CD4-positive, alpha-beta T cell (primary cell): ENCODE results near the gene SEC24D. TPM values are rescaled to one million over a fixed set of nuclear protein-coding genes. Genes with fewer than 3 reads are reported as not detected.

ENCODE experiments used
- ATAC-seq: fragments of 200-7000 bp; cut with Tn5 transposase; one replicate; pipeline ENCODE4 v1.10.0; 2022; ENCODE audit warnings: mild to moderate bottlenecking; ENCODE audit not compliant: poor library complexity
- CTCF ChIA-PET: fragments of 350-600 bp; sonication (Branson Sonifier 250); formaldehyde crosslinking; loops from one replicate; lab custom pipeline; 2021; ENCODE audit warnings: antibody characterized with exemption, inconsistent platforms; lab: Charles Lee
- POLR2A ChIA-PET: fragments of 350-600 bp; sonication (Branson Sonifier 250); formaldehyde crosslinking; loops from one replicate; lab custom pipeline; 2021; ENCODE audit warnings: antibody characterized with exemption, inconsistent platforms; lab: Charles Lee
- DNase-seq, 14 experiments: peaks; one replicate each; pipeline ENCODE4 v3.0.0-alpha.2; 2013 to 2020; ENCODE audit warnings: mixed read lengths in 2 of 14
- H3K27ac ChIP-seq, 2 donors: one replicate each; pipeline versions ENCODE4 v1.5.1 to v1.7.0; 2013; ENCODE audit warnings: low read length in 2 of 2, low read depth in 1 of 2, mild to moderate bottlenecking in 1 of 2
- H3K27me3 ChIP-seq, 2 experiments: 1 replicate in 1 of 2; 2 replicates in 1 of 2; pipeline versions ENCODE4 v1.6.1 to v1.7.0; 2013; ENCODE audit warnings: low read length in 2 of 2, control low read depth in 1 of 2, mild to moderate bottlenecking in 1 of 2, moderate library complexity in 1 of 2; ENCODE audit not compliant: insufficient read depth in 2 of 2, control insufficient read depth in 1 of 2
- H3K36me3 ChIP-seq: one replicate; pipeline ENCODE4 v1.6.1; 2013; ENCODE audit warnings: low read length, control low read depth; ENCODE audit not compliant: insufficient read depth
- H3K4me1 ChIP-seq: one replicate; pipeline ENCODE4 v1.6.1; 2013; ENCODE audit warnings: low read length, control low read depth; ENCODE audit not compliant: insufficient read depth
- H3K4me3 ChIP-seq: one replicate; pipeline ENCODE4 v1.5.1; 2013; ENCODE audit warnings: mild to moderate bottlenecking, low read length, moderate library complexity
- H3K9me3 ChIP-seq, 2 experiments: 1 replicate in 1 of 2; 2 replicates in 1 of 2; pipeline versions ENCODE4 v1.6.1 to v1.7.0; 2013; ENCODE audit warnings: low read length in 2 of 2, mild to moderate bottlenecking in 2 of 2, control low read depth in 1 of 2, moderate library complexity in 1 of 2; ENCODE audit not compliant: control insufficient read depth in 1 of 2, insufficient read depth in 1 of 2
- H3K27ac Mint-ChIP-seq: one replicate; pipeline ENCODE4 v1.8.0; 2020; ENCODE audit warnings: mixed read lengths
- H3K27me3 Mint-ChIP-seq: one replicate; pipeline ENCODE4 v1.8.0; 2021; ENCODE audit warnings: mixed read lengths
- H3K36me3 Mint-ChIP-seq: one replicate; pipeline ENCODE4 v1.8.0; 2021; ENCODE audit warnings: low read depth, mixed read lengths
- H3K4me1 Mint-ChIP-seq: one replicate; pipeline ENCODE4 v1.8.0; 2021; ENCODE audit warnings: low read depth, mixed read lengths
- H3K4me3 Mint-ChIP-seq: one replicate; pipeline ENCODE4 v1.8.0; 2020; ENCODE audit warnings: mild to moderate bottlenecking, mixed read lengths
- H3K9me3 Mint-ChIP-seq: one replicate; pipeline ENCODE4 v1.8.0; 2020; ENCODE audit warnings: mixed read lengths
- intact Hi-C, 2 experiments: fragments of 100-400 bp; cut with DNase I in 1 of 2; cut with micrococcal nuclease in 1 of 2; formaldehyde crosslinking; loops; one replicate each; pipeline versions ENCODE4 v1.15.1 to v1.9.0; 2023 to 2025; cut with DNase I, micrococcal nuclease
- total RNA-seq, 174 experiments: library from RNA in 2 of 174; stranded (reverse) in 2 of 174; gene quantifications; one replicate each; pipeline ENCODE4 v1.2.3 and lab custom pipeline; 2021 to 2026
- TF ChIP-seq, protein P1 (sequence below): fragments of 200-600 bp; IDR thresholded peaks from one replicate; pipeline ENCODE4 v1.8.0; 2022; ENCODE audit warnings: antibody characterized with exemption, mild to moderate bottlenecking

SEC24D gene
- total RNA-seq, 2 experiments from 2014 or later: 13.9 to 14.8 TPM

DNA sequence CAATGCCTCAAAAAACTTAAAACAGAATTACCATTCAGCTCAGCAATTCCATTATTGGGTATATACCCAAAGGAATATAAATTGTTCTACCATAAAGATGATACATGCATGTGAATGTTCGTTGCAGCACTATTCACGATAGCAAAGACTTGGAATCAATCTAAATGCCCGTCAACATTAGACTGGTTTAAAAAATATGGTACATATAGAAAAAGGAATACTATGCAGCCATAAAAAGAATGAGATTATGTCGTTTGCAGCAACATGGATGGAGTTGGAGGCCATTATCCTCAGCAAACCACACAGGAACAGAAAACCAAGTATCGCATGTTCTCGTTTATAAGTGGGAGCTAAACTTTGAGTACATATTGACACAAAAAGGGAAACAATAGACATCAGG, 41.9 kb upstream of the SEC24D start:
- no peak overlapping the region for H3K4me3 Mint-ChIP-seq
- ChIA-PET POLR2A (no interaction called here), CTCF (no interaction called here)
- no peak overlapping the region for H3K27ac Mint-ChIP-seq
- Histone ChIP-seq H3K4me1 (no peaks in the 10 kb centered on the region), H3K36me3 (no peaks in the 10 kb centered on the region), H3K9me3 (no peaks in the 10 kb centered on the region), H3K27me3 (no peaks in the 10 kb centered on the region), H3K4me3 (no peak overlapping the region), H3K27ac (no peak overlapping the region)
- peaks cover 2% of the 10 kb centered on the region for H3K9me3 Mint-ChIP-seq
- intact Hi-C loops: no loop called here
- H3K36me3 Mint-ChIP-seq: peaks cover 16% of the 10 kb centered on the region
- no peaks in the 10 kb centered on the region for H3K4me1 Mint-ChIP-seq
- H3K27me3 Mint-ChIP-seq: no peaks in the 10 kb centered on the region
- no peak for ATAC-seq
- no peak for DNase-seq
- TF ChIP-seq, protein P1, sequence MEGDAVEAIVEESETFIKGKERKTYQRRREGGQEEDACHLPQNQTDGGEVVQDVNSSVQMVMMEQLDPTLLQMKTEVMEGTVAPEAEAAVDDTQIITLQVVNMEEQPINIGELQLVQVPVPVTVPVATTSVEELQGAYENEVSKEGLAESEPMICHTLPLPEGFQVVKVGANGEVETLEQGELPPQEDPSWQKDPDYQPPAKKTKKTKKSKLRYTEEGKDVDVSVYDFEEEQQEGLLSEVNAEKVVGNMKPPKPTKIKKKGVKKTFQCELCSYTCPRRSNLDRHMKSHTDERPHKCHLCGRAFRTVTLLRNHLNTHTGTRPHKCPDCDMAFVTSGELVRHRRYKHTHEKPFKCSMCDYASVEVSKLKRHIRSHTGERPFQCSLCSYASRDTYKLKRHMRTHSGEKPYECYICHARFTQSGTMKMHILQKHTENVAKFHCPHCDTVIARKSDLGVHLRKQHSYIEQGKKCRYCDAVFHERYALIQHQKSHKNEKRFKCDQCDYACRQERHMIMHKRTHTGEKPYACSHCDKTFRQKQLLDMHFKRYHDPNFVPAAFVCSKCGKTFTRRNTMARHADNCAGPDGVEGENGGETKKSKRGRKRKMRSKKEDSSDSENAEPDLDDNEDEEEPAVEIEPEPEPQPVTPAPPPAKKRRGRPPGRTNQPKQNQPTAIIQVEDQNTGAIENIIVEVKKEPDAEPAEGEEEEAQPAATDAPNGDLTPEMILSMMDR: no peak

DNA sequence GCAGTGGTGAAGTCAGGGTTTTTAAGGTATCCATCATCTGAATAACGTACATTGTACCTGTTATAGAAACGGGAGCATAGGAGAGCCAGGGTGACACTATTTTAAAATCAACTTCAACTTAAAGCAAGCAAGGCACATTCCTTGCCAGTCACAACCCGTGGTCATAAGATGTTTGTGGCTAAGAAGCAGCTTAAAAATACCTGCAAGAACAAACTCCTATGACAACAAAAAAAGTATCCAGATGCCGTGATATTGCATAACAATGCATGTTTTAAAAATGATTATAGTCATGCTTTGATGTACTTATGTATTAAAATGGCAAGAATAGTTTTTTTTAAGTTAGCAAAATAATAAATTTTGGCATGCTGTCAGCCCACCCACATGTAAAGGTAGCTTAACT, 36.3 kb upstream of the SEC24D start:
- no peaks in the 10 kb centered on the region for H3K4me1 Mint-ChIP-seq
- H3K4me3 Mint-ChIP-seq: no peak overlapping the region
- no peak for ATAC-seq
- CTCF ChIA-PET: no interaction called here
- Histone ChIP-seq H3K36me3 (no peaks in the 10 kb centered on the region), H3K4me1 (no peaks in the 10 kb centered on the region), H3K4me3 (no peak overlapping the region), H3K27me3 (no peaks in the 10 kb centered on the region), H3K9me3 (no peaks in the 10 kb centered on the region), H3K27ac (no peak overlapping the region)
- intact Hi-C loops: no loop called here
- no peaks in the 10 kb centered on the region for H3K27me3 Mint-ChIP-seq
- H3K27ac Mint-ChIP-seq: no peak overlapping the region
- H3K36me3 Mint-ChIP-seq: peaks cover 11% of the 10 kb centered on the region
- no peak for DNase-seq
- POLR2A ChIA-PET: no interaction called here
- TF ChIP-seq, protein P1: no peak
- H3K9me3 Mint-ChIP-seq: no peaks in the 10 kb centered on the region

DNA sequence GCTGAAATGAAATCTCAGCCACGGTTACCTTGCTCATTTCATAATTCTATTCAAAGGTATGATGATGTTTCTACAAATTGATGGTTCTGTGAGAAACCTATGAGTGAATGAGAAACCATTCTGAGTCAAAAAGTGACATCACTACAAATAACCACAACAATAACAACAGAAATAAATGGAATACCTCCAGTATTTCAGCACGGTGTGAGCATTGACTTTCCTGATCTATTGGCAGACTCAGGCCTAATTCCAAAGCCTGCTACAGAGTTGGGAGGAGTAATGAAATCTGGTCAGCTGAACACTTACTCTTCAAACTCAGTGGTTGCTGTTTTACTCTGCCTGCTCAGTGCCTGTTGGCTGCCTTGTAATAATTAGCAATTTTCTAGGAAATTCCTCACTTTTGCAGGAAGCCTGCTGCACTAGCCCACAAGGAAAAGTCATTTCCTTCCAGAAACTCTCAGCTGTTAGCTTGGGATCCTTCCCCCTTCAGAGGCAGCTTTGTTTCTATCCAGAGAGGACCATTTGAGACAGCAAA, 33.9 kb upstream of the SEC24D start:
- TF ChIP-seq, protein P1: no peak
- no peaks in the 10 kb centered on the region for H3K27me3 ChIP-seq
- H3K27ac Mint-ChIP-seq: no peak overlapping the region
- H3K27ac ChIP-seq: no peak overlapping the region
- no peaks in the 10 kb centered on the region for H3K36me3 Mint-ChIP-seq
- ChIA-PET CTCF (no interaction called here), POLR2A (no interaction called here)
- H3K36me3 ChIP-seq: no peaks in the 10 kb centered on the region
- ATAC-seq (no peak), DNase-seq (no peak)
- H3K4me3 ChIP-seq: no peak overlapping the region
- no peaks in the 10 kb centered on the region for H3K27me3 Mint-ChIP-seq
- no peaks in the 10 kb centered on the region for H3K4me1 Mint-ChIP-seq
- H3K4me3 Mint-ChIP-seq: no peak overlapping the region
- no peaks in the 10 kb centered on the region for H3K9me3 Mint-ChIP-seq
- peaks cover 3% of the 10 kb centered on the region for H3K4me1 ChIP-seq
- intact Hi-C loops: no loop called here
- H3K9me3 ChIP-seq: no peaks in the 10 kb centered on the region
